Neural progenitor cell (in vitro differentiated cells): Measurements from ENCODE around the gene IRF9. TPM values are rescaled to one million over a fixed set of nuclear protein-coding genes. Genes with fewer than 3 reads are reported as not detected.

Source experiments
- DNase-seq: peaks from one replicate; pipeline ENCODE4 v3.0.0-alpha.2; 2016; ENCODE audit warnings: low spot score
- H2AFZ ChIP-seq: fragments of 200-600 bp; sonication (generic); replicated peaks from 2 replicates; pipeline ENCODE4 v1.6.1; 2016; ENCODE audit warnings: antibody characterized with exemption
- H3F3A ChIP-seq: fragments of 200-600 bp; sonication (generic); 2 replicates; pipeline ENCODE4 v1.6.1; 2016; ENCODE audit warnings: antibody characterized with exemption, low read depth
- H3K27ac ChIP-seq: fragments of 200-600 bp; sonication (generic); 2 replicates; pipeline ENCODE4 v1.5.1; 2016; ENCODE audit warnings: mild to moderate bottlenecking
- H3K27me3 ChIP-seq: fragments of 200-600 bp; sonication (generic); 2 replicates; pipeline ENCODE4 v1.6.1; 2016; ENCODE audit warnings: mild to moderate bottlenecking, moderate library complexity
- H3K36me3 ChIP-seq: fragments of 200-600 bp; sonication (generic); 2 replicates; pipeline ENCODE4 v1.5.1; 2016
- H3K4me1 ChIP-seq: fragments of 200-600 bp; sonication (generic); 2 replicates; pipeline ENCODE4 v1.6.1; 2016; ENCODE audit warnings: mixed run types
- H3K4me2 ChIP-seq: fragments of 200-600 bp; sonication (generic); 2 replicates; pipeline ENCODE4 v1.6.1; 2016
- H3K4me3 ChIP-seq: fragments of 200-600 bp; sonication (generic); 2 replicates; pipeline ENCODE4 v1.5.1; 2016
- H3K79me2 ChIP-seq: fragments of 200-600 bp; sonication (generic); 2 replicates; pipeline ENCODE4 v1.6.1; 2016; ENCODE audit warnings: low read depth
- H3K9ac ChIP-seq: fragments of 200-600 bp; sonication (generic); 2 replicates; pipeline ENCODE4 v1.6.1; 2016
- H3K9me3 ChIP-seq: fragments of 200-600 bp; sonication (generic); 2 replicates; pipeline ENCODE4 v1.5.1; 2016; ENCODE audit warnings: low read depth
- H4K20me1 ChIP-seq: fragments of 200-600 bp; sonication (generic); 2 replicates; pipeline ENCODE4 v1.6.1; 2016; ENCODE audit warnings: low read depth
- H3K27ac Mint-ChIP-seq: 3 replicates; pipeline ENCODE4 v1.8.0; 2021; ENCODE audit warnings: mixed read lengths
- H3K27me3 Mint-ChIP-seq: 2 replicates; pipeline ENCODE4 v1.8.0; 2022; ENCODE audit warnings: low read depth, mild to moderate bottlenecking, inconsistent platforms, moderate library complexity, mixed read lengths; ENCODE audit not compliant: insufficient read depth
- H3K36me3 Mint-ChIP-seq: 3 replicates; pipeline ENCODE4 v1.8.0; 2021; ENCODE audit warnings: mixed read lengths
- H3K4me1 Mint-ChIP-seq: 3 replicates; pipeline ENCODE4 v1.8.0; 2021; ENCODE audit warnings: mixed read lengths
- H3K4me3 Mint-ChIP-seq: 3 replicates; pipeline ENCODE4 v1.8.0; 2021; ENCODE audit warnings: mild to moderate bottlenecking, moderate library complexity, mixed read lengths
- H3K9me3 Mint-ChIP-seq: 3 replicates; pipeline ENCODE4 v1.8.0; 2020; ENCODE audit warnings: mixed read lengths
- EZH2 ChIP-seq: fragments of 200-600 bp; sonication (generic); IDR thresholded peaks from 2 replicates; pipeline ENCODE4 v1.6.1; 2017; ENCODE audit warnings: antibody characterized with exemption, mild to moderate bottlenecking, moderate library complexity
- EZH2phosphoT487 ChIP-seq: fragments of 200-600 bp; sonication (generic); IDR thresholded peaks from 2 replicates; pipeline ENCODE4 v1.6.1; 2017; ENCODE audit warnings: antibody characterized with exemption
- total RNA-seq: library from RNA; depleted of rRNA; stranded (reverse); fragments of >200 nt; gene quantifications from 2 replicates; pipeline ENCODE4 v1.2.3, GENCODE V29; 2015; ENCODE audit warnings: low replicate concordance
- TF ChIP-seq, protein P1 (sequence below): fragments of 200-600 bp; sonication (generic); IDR thresholded peaks from 2 replicates; pipeline ENCODE4 v1.5.1; 2017; ENCODE audit warnings: antibody characterized with exemption, mild to moderate bottlenecking

Gene IRF9
- total RNA-seq, 1 donor from 2014 or later: 9.7 TPM

GRCh38 chr14:24130380-24130716 is 30.7 kb upstream of the IRF9 start, which contains the start of gene FITM1:
Gene FITM1, plus strand, starts transcription at chr14:24130659. Its CDS starts 905 bp downstream, at chr14:24131564.
- Histone ChIP-seq H4K20me1 (no peaks in the 10 kb centered on the region), H3K27me3 (no peaks in the 10 kb centered on the region), H2AFZ (no peak within 1 kb of the TSS), H3K36me3 (no peaks in the 10 kb centered on the region), H3F3A (peaks cover 10% of the 10 kb centered on the region), H3K79me2 (no peaks in the 10 kb centered on the region), H3K9me3 (no peaks in the 10 kb centered on the region), H3K4me3 (no peak within 1 kb of the TSS), H3K4me1 (no peaks in the 10 kb centered on the region), H3K9ac (no peak within 1 kb of the TSS), H3K4me2 (no peak within 1 kb of the TSS), H3K27ac (no peak within 1 kb of the TSS)
- Mint-ChIP-seq H3K4me1 (peaks cover 3% of the 10 kb centered on the region), H3K27me3 (peaks cover 4% of the 10 kb centered on the region), H3K27ac (no peak within 1 kb of the TSS), H3K36me3 (no peaks in the 10 kb centered on the region), H3K4me3 (no peak within 1 kb of the TSS), H3K9me3 (no peaks in the 10 kb centered on the region)
- TF ChIP-seq EZH2phosphoT487 (no peak), EZH2 (no peak)
- TF ChIP-seq, protein P1, sequence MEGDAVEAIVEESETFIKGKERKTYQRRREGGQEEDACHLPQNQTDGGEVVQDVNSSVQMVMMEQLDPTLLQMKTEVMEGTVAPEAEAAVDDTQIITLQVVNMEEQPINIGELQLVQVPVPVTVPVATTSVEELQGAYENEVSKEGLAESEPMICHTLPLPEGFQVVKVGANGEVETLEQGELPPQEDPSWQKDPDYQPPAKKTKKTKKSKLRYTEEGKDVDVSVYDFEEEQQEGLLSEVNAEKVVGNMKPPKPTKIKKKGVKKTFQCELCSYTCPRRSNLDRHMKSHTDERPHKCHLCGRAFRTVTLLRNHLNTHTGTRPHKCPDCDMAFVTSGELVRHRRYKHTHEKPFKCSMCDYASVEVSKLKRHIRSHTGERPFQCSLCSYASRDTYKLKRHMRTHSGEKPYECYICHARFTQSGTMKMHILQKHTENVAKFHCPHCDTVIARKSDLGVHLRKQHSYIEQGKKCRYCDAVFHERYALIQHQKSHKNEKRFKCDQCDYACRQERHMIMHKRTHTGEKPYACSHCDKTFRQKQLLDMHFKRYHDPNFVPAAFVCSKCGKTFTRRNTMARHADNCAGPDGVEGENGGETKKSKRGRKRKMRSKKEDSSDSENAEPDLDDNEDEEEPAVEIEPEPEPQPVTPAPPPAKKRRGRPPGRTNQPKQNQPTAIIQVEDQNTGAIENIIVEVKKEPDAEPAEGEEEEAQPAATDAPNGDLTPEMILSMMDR: no peak
- no peak for DNase-seq

DNA sequence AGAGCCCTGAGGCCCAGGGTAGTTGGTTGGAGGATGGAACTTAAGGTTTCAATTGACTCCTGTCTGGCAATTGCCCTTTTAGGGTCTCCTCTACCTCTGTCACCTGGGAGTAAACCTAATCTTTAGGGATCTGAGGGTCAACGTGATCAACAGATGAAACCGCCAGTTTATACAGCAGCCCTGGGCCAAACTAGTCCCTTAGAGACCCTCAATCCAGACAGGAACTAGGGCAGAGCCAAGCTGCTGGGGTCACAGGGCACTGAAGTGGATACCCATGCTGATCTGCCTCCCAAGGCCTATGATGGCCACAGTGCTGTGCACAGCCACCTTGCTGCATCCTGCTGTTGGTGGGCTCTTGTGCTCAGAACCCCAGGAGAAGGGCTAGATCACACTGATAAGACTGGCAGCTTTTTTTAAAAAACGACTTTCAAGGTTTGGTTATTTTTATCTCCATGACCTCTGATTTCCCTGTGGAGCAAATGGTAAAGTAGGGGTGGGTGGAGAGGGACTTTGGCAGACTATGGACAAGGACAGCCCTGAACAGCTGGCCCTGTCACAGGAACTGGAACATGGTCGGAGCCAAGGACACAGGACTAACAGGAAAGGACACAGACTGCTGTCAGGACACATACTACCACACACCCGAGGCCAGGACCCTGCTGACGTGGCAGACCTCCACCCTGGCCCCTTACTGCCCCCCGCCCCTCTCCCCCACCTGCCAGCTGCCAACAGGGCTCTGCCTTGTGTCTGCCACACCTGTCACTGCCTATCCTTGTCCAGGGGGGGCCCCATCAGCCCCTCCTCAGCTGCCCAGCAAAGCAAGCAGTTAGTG is 30.1 kb upstream of the IRF9 start:
- no peak overlapping the region for H3K4me2 ChIP-seq
- Mint-ChIP-seq H3K4me3 (no peak overlapping the region), H3K27me3 (peaks cover 4% of the 10 kb centered on the region), H3K9me3 (no peaks in the 10 kb centered on the region), H3K4me1 (peaks cover 5% of the 10 kb centered on the region), H3K36me3 (no peaks in the 10 kb centered on the region), H3K27ac (no peak overlapping the region)
- H3K9me3 ChIP-seq: no peaks in the 10 kb centered on the region
- no peaks in the 10 kb centered on the region for H3K4me1 ChIP-seq
- H3K4me3 ChIP-seq: no peak overlapping the region
- no peak for DNase-seq
- no peaks in the 10 kb centered on the region for H4K20me1 ChIP-seq
- no peak overlapping the region for H2AFZ ChIP-seq
- H3F3A ChIP-seq: peaks cover 13% of the 10 kb centered on the region
- no peak overlapping the region for H3K9ac ChIP-seq
- no peak overlapping the region for H3K27ac ChIP-seq
- no peaks in the 10 kb centered on the region for H3K27me3 ChIP-seq
- no peaks in the 10 kb centered on the region for H3K79me2 ChIP-seq
- no peaks in the 10 kb centered on the region for H3K36me3 ChIP-seq
- no peak for TF ChIP-seq EZH2phosphoT487
- no peak for TF ChIP-seq EZH2
- TF ChIP-seq, protein P1: no peak

- Histone ChIP-seq H3K27ac (no peak overlapping the region), H3K79me2 (no peaks in the 10 kb centered on the region), H4K20me1 (no peaks in the 10 kb centered on the region), H3K4me2 (no peak overlapping the region), H3K9me3 (no peaks in the 10 kb centered on the region), H3K9ac (no peak overlapping the region), H3K4me3 (no peak overlapping the region), H2AFZ (no peak overlapping the region), H3K4me1 (peaks cover 1% of the 10 kb centered on the region), H3K36me3 (no peaks in the 10 kb centered on the region), H3F3A (peaks cover 13% of the 10 kb centered on the region), H3K27me3 (peaks cover 4% of the 10 kb centered on the region)
- no peak for TF ChIP-seq EZH2
- TF ChIP-seq EZH2phosphoT487: no peak
- TF ChIP-seq, protein P1: no peak
- H3K27ac Mint-ChIP-seq: no peak overlapping the region
- H3K36me3 Mint-ChIP-seq: no peaks in the 10 kb centered on the region
- peaks cover 4% of the 10 kb centered on the region for H3K27me3 Mint-ChIP-seq
- no peak for DNase-seq
- H3K4me3 Mint-ChIP-seq: no peak overlapping the region
- peaks cover 7% of the 10 kb centered on the region for H3K4me1 Mint-ChIP-seq
- H3K9me3 Mint-ChIP-seq: no peaks in the 10 kb centered on the region
Measured at GRCh38 chr14:24131549-24131966, 29.5 kb upstream of the IRF9 start.
